Measurements from ENCODE around the gene ALKBH4.

DNA sequence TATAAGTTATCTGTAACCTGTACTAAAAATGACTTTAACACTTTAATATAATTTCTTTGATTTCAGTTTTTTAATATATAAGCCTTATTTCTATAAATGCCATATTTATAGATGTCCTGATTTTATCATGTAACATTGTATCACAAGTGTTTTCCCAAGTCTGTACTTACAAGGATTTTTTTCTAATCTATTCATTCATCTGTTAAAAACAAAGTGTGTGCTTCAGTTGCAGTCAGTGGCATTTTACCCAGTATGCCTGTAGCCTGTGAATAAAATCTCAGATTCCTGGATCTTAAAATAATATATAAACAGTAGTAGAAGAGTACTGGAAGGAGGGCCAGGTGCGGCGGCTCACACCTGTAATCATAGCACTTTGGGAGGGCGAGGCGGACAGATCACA is 51.1 kb downstream of the ALKBH4 start:
- TF ChIP-seq POLR2A (IDR thresholded peaks at IDR 0.05; ENCODE audit: low read depth, low read length), result no peak
- TF ChIP-seq POLR2AphosphoS5 (IDR thresholded peaks at IDR 0.05; ENCODE audit: low read depth, low read length), result no peak
- no peak for TF ChIP-seq TAF1 (IDR thresholded peaks at IDR 0.05; ENCODE audit: low read depth, low read length)
- TF ChIP-seq PAX5 (IDR thresholded peaks at IDR 0.05; ENCODE audit: insufficient read depth, low read length, severe bottlenecking), result no peak
- no peak for TF ChIP-seq SPI1 (IDR thresholded peaks at IDR 0.05; ENCODE audit: low read depth, low read length)
- TF ChIP-seq POU2F2 (IDR thresholded peaks at IDR 0.05; ENCODE audit: low read depth, low read length), result no peak
